ENCODE measurements around the gene KCNQ2.

Gene KCNQ2

GRCh38 chr20:63502671-63503172 is 30.3 kb upstream of the KCNQ2 start:
- no peak for DNase-seq (ENCODE audit: low read depth)
- no peak overlapping the region for H3K4me3 ChIP-seq (ENCODE audit: control insufficient read depth, low read depth, low read length)
- TF ChIP-seq CTCF (conservative IDR thresholded peaks at IDR 0.05; ENCODE audit: control insufficient read depth, insufficient read depth, low read depth, low read length), result no peak

GRCh38 chr20:63501818-63502670 is 29.6 kb upstream of the KCNQ2 start:
- TF ChIP-seq CTCF (conservative IDR thresholded peaks at IDR 0.05; ENCODE audit: control insufficient read depth, insufficient read depth, low read depth, low read length), result no peak
- DNase-seq (ENCODE audit: low read depth), result no peak
- no peak overlapping the region for H3K4me3 ChIP-seq (ENCODE audit: control insufficient read depth, low read depth, low read length)

- DNase-seq (ENCODE audit: low read depth), result no peak
- no peak for TF ChIP-seq CTCF (conservative IDR thresholded peaks at IDR 0.05; ENCODE audit: control insufficient read depth, insufficient read depth, low read depth, low read length)
- no peak overlapping the region for H3K4me3 ChIP-seq (ENCODE audit: control insufficient read depth, low read depth, low read length)
Measured at GRCh38 chr20:63500902-63501817, 28.7 kb upstream of the KCNQ2 start.

GRCh38 chr20:63500151-63500901 is 27.9 kb upstream of the KCNQ2 start:
- H3K4me3 ChIP-seq (ENCODE audit: control insufficient read depth, low read depth, low read length), result no peak overlapping the region
- DNase-seq (ENCODE audit: low read depth), result no peak
- TF ChIP-seq CTCF (conservative IDR thresholded peaks at IDR 0.05; ENCODE audit: control insufficient read depth, insufficient read depth, low read depth, low read length), result no peak

- no peak for DNase-seq (ENCODE audit: low read depth)
- no peak overlapping the region for H3K4me3 ChIP-seq (ENCODE audit: control insufficient read depth, low read depth, low read length)
- no peak for TF ChIP-seq CTCF (conservative IDR thresholded peaks at IDR 0.05; ENCODE audit: control insufficient read depth, insufficient read depth, low read depth, low read length)
Measured at GRCh38 chr20:63499338-63499969, 27.0 kb upstream of the KCNQ2 start.

- no peak within 1 kb of the TSS for H3K4me3 ChIP-seq (ENCODE audit: control insufficient read depth, low read depth, low read length)
- no peak for DNase-seq (ENCODE audit: low read depth)
- no peak for TF ChIP-seq CTCF (conservative IDR thresholded peaks at IDR 0.05; ENCODE audit: control insufficient read depth, insufficient read depth, low read depth, low read length)
Measured at GRCh38 chr20:63498960-63499337, 26.5 kb upstream of the KCNQ2 start, which contains the start of gene EEF1A2. Gene EEF1A2, minus strand, starts transcription at chr20:63499083. Its CDS starts 1,320 bp downstream, at chr20:63497763.

Measured in fibroblast of mammary gland (primary cell).